ENCODE data around the gene UNC5C. TPM values are rescaled to one million over a fixed set of nuclear protein-coding genes. Genes with fewer than 3 reads are reported as not detected.

The UNC5C gene
- total RNA-seq, 1 experiment from 2014 or later: not detected

GRCh38 chr4:95156452-95156765 is 392.4 kb downstream of the UNC5C start:
- ChIA-PET CTCF (interaction anchor here (0.6 to 0.7 kb wide), 6 partner anchors 38 to 501 kb away, joined by 3 to 7 read pairs (median 4); no protein-coding TSS in a partner anchor), POLR2A (no interaction called here)
- Mint-ChIP-seq H3K36me3 (ENCODE audit: insufficient read depth, unreplicated experiment) (no peaks in the 10 kb centered on the region), H3K27ac (ENCODE audit: unreplicated experiment) (no peak overlapping the region), H3K4me1 (ENCODE audit: low read depth, unreplicated experiment) (no peaks in the 10 kb centered on the region), H3K9me3 (ENCODE audit: unreplicated experiment) (no peaks in the 10 kb centered on the region), H3K27me3 (ENCODE audit: insufficient read depth, unreplicated experiment) (no peaks in the 10 kb centered on the region), H3K4me3 (ENCODE audit: unreplicated experiment) (no peak overlapping the region)
- TF ChIP-seq CTCF (IDR thresholded peaks at IDR 0.05; ENCODE audit: insufficient read depth in 1 of 2, low read depth in 1 of 2, low read length in 1 of 2, severe bottlenecking in 1 of 2, unreplicated experiment in 1 of 2): no peak
- Histone ChIP-seq H3K4me3 (ENCODE audit: low read depth, low read length) (no peak overlapping the region), H3K4me1 (no peaks in the 10 kb centered on the region), H3K9me3 (no peaks in the 10 kb centered on the region), H3K27me3 (replicated peaks; ENCODE audit: control insufficient read depth, insufficient read depth, low read length) (no peaks in the 10 kb centered on the region; the same call in 1 of the 2 replicates), H3K36me3 (ENCODE audit: control insufficient read depth, insufficient read depth, low read length) (no peaks in the 10 kb centered on the region)
- no TSS peak for BruUV-seq (replicated peaks)
- no peak for DNase-seq
- intact Hi-C loops (cut with micrococcal nuclease; ENCODE audit: unreplicated experiment): loop anchor here (1.0 kb wide), 1 partner anchor 1196 kb away; no protein-coding TSS in a partner anchor

GRCh38 chr4:95155759-95156451 is 392.9 kb downstream of the UNC5C start:
- Histone ChIP-seq H3K27me3 (replicated peaks; ENCODE audit: control insufficient read depth, insufficient read depth, low read length) (no peaks in the 10 kb centered on the region; the same call in 1 of the 2 replicates), H3K36me3 (ENCODE audit: control insufficient read depth, insufficient read depth, low read length) (no peaks in the 10 kb centered on the region), H3K9me3 (no peaks in the 10 kb centered on the region), H3K4me1 (no peaks in the 10 kb centered on the region), H3K4me3 (ENCODE audit: low read depth, low read length) (no peak overlapping the region)
- peak; percentile 52 to 66 for TF ChIP-seq CTCF (IDR thresholded peaks at IDR 0.05; ENCODE audit: insufficient read depth in 1 of 2, low read depth in 1 of 2, low read length in 1 of 2, severe bottlenecking in 1 of 2, unreplicated experiment in 1 of 2)
- H3K4me3 Mint-ChIP-seq (ENCODE audit: unreplicated experiment): no peak overlapping the region
- H3K27me3 Mint-ChIP-seq (ENCODE audit: insufficient read depth, unreplicated experiment): no peaks in the 10 kb centered on the region
- ChIA-PET CTCF (interaction anchor here (0.6 to 0.7 kb wide), 6 partner anchors 38 to 502 kb away, joined by 3 to 7 read pairs (median 4); no protein-coding TSS in a partner anchor), POLR2A (no interaction called here)
- H3K36me3 Mint-ChIP-seq (ENCODE audit: insufficient read depth, unreplicated experiment): no peaks in the 10 kb centered on the region
- BruUV-seq (replicated peaks): no TSS peak
- intact Hi-C loops (cut with micrococcal nuclease; ENCODE audit: unreplicated experiment): loop anchor here (1.0 kb wide), 1 partner anchor 1196 kb away; no protein-coding TSS in a partner anchor
- H3K4me1 Mint-ChIP-seq (ENCODE audit: low read depth, unreplicated experiment): no peaks in the 10 kb centered on the region
- DNase-seq: peak in 1 of 2 experiments; percentile 32
- H3K9me3 Mint-ChIP-seq (ENCODE audit: unreplicated experiment): no peaks in the 10 kb centered on the region
- H3K27ac Mint-ChIP-seq (ENCODE audit: unreplicated experiment): no peak overlapping the region

- POLR2A ChIA-PET: no interaction called here
- Histone ChIP-seq H3K27me3 (replicated peaks; ENCODE audit: control insufficient read depth, insufficient read depth, low read length) (no peaks in the 10 kb centered on the region; the same call in 1 of the 2 replicates), H3K36me3 (ENCODE audit: control insufficient read depth, insufficient read depth, low read length) (no peaks in the 10 kb centered on the region), H3K9me3 (no peaks in the 10 kb centered on the region), H3K4me3 (ENCODE audit: low read depth, low read length) (no peak overlapping the region), H3K4me1 (no peaks in the 10 kb centered on the region)
- intact Hi-C loops (cut with micrococcal nuclease; ENCODE audit: unreplicated experiment): no loop called here
- Mint-ChIP-seq H3K27ac (ENCODE audit: unreplicated experiment) (no peak overlapping the region), H3K4me3 (ENCODE audit: unreplicated experiment) (no peak overlapping the region), H3K27me3 (ENCODE audit: insufficient read depth, unreplicated experiment) (no peaks in the 10 kb centered on the region), H3K9me3 (ENCODE audit: unreplicated experiment) (no peaks in the 10 kb centered on the region), H3K4me1 (ENCODE audit: low read depth, unreplicated experiment) (no peaks in the 10 kb centered on the region), H3K36me3 (ENCODE audit: insufficient read depth, unreplicated experiment) (no peaks in the 10 kb centered on the region)
- TF ChIP-seq CTCF (IDR thresholded peaks at IDR 0.05; ENCODE audit: insufficient read depth in 1 of 2, low read depth in 1 of 2, low read length in 1 of 2, severe bottlenecking in 1 of 2, unreplicated experiment in 1 of 2): no peak
- CTCF ChIA-PET: no interaction called here
- no TSS peak for BruUV-seq (replicated peaks)
- no peak for DNase-seq
Measured at GRCh38 chr4:95153182-95153581, 395.6 kb downstream of the UNC5C start.
